A549 (cell line): ENCODE results near the gene RASGRP1.

Experiments used
- JUNB ChIP-seq: fragments of >200 bp; sonication (Bioruptor Twin); formaldehyde crosslinking; IDR thresholded peaks from 2 replicates; pipeline ENCODE4 v1.6.1; 2016
- MAZ ChIP-seq: fragments of 150-350 bp; IDR thresholded peaks from 2 replicates; pipeline ENCODE4 v1.6.1; 2014; ENCODE audit warnings: antibody characterized with exemption, low read depth, low read length, borderline replicate concordance
- PBX3 ChIP-seq: IDR thresholded peaks from 2 replicates; pipeline ENCODE4 v1.6.1; 2012
- POLR2AphosphoS2 ChIP-seq: conservative IDR thresholded peaks from 2 replicates; pipeline ENCODE4 v1.6.1; 2012; ENCODE audit warnings: low read length, improper control_type of control experiment, inconsistent platforms
- RAD21 ChIP-seq, 2 experiments: fragments of >200 bp in 1 of 2; sonication (Bioruptor Twin) in 1 of 2; formaldehyde crosslinking in 1 of 2; IDR thresholded peaks in 1 of 2; conservative IDR thresholded peaks in 1 of 2; 2 replicates in 1 of 2; 3 replicates in 1 of 2; pipeline ENCODE4 v1.6.1; 2012 to 2018; ENCODE audit warnings: inconsistent platforms in 1 of 2
- RCOR1 ChIP-seq: fragments of 150-350 bp; IDR thresholded peaks from 2 replicates; pipeline ENCODE4 v1.6.1; 2014; ENCODE audit warnings: antibody characterized with exemption, low read length, low read depth
- REST ChIP-seq: fragments of 200-600 bp; sonication (generic); IDR thresholded peaks from 2 replicates; pipeline ENCODE4 v1.6.1; 2016; ENCODE audit warnings: antibody characterized with exemption, mild to moderate bottlenecking, moderate library complexity
- RNF2 ChIP-seq: fragments of 200-600 bp; sonication (generic); IDR thresholded peaks from 2 replicates; pipeline ENCODE4 v1.6.1; 2016; ENCODE audit warnings: low read depth, mild to moderate bottlenecking, antibody characterized with exemption, moderate library complexity, borderline replicate concordance
- TF ChIP-seq, protein P1 (sequence below): fragments of >200 bp; sonication (Bioruptor Twin); formaldehyde crosslinking; IDR thresholded peaks from 3 replicates; pipeline ENCODE4 v1.5.1; 2016
- TF ChIP-seq, protein P2 (sequence below): fragments of 250-450 bp; sonication (Bioruptor Pico); IDR thresholded peaks from 2 replicates; pipeline ENCODE4 v1.5.0; 2021; ENCODE audit warnings: mild to moderate bottlenecking, moderate library complexity, borderline replicate concordance

DNA sequence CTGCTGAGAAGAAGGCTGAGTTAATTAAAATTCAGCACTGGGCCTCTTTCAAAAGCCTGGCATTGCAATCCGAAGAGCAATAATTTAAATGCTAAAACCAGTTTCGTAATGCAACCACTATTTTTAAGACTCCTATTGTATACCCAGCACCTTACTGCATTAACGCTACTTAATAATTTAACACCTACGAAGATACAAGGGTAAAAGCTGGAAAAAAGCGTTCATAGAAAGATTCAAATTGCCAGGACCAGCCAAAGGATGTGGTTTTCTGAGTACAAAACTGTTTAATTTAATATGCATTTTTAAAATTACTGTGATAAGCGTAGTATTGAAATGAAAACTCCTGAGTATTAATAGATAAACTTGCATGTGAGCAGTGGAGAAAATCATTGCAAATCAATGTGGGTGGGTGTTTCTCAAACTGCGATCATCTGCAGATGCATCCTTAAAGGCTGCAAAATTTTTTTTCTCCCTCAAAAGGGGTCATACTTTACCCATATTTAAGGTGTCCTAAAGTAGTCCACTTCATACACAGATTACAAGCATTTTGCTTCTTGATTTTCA lies 12.9 kb upstream of the RASGRP1 start:
- TF ChIP-seq RAD21 (conservative IDR thresholded peaks at IDR 0.05 in 1 of 2, IDR thresholded peaks at IDR 0.05 in 1 of 2) (no peak), JUNB (no peak), MAZ (no peak), RCOR1 (no peak), POLR2AphosphoS2 (no peak), PBX3 (no peak), RNF2 (no peak), REST (no peak)
- TF ChIP-seq, protein P1, sequence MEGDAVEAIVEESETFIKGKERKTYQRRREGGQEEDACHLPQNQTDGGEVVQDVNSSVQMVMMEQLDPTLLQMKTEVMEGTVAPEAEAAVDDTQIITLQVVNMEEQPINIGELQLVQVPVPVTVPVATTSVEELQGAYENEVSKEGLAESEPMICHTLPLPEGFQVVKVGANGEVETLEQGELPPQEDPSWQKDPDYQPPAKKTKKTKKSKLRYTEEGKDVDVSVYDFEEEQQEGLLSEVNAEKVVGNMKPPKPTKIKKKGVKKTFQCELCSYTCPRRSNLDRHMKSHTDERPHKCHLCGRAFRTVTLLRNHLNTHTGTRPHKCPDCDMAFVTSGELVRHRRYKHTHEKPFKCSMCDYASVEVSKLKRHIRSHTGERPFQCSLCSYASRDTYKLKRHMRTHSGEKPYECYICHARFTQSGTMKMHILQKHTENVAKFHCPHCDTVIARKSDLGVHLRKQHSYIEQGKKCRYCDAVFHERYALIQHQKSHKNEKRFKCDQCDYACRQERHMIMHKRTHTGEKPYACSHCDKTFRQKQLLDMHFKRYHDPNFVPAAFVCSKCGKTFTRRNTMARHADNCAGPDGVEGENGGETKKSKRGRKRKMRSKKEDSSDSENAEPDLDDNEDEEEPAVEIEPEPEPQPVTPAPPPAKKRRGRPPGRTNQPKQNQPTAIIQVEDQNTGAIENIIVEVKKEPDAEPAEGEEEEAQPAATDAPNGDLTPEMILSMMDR: no peak
- TF ChIP-seq, protein P2, sequence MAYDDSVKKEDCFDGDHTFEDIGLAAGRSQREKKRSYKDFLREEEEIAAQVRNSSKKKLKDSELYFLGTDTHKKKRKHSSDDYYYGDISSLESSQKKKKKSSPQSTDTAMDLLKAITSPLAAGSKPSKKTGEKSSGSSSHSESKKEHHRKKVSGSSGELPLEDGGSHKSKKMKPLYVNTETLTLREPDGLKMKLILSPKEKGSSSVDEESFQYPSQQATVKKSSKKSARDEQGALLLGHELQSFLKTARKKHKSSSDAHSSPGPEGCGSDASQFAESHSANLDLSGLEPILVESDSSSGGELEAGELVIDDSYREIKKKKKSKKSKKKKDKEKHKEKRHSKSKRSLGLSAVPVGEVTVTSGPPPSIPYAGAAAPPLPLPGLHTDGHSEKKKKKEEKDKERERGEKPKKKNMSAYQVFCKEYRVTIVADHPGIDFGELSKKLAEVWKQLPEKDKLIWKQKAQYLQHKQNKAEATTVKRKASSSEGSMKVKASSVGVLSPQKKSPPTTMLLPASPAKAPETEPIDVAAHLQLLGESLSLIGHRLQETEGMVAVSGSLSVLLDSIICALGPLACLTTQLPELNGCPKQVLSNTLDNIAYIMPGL (CRISPR knock-in tag): no peak
